Measurements from ENCODE around the gene PRRC2A.

DNA sequence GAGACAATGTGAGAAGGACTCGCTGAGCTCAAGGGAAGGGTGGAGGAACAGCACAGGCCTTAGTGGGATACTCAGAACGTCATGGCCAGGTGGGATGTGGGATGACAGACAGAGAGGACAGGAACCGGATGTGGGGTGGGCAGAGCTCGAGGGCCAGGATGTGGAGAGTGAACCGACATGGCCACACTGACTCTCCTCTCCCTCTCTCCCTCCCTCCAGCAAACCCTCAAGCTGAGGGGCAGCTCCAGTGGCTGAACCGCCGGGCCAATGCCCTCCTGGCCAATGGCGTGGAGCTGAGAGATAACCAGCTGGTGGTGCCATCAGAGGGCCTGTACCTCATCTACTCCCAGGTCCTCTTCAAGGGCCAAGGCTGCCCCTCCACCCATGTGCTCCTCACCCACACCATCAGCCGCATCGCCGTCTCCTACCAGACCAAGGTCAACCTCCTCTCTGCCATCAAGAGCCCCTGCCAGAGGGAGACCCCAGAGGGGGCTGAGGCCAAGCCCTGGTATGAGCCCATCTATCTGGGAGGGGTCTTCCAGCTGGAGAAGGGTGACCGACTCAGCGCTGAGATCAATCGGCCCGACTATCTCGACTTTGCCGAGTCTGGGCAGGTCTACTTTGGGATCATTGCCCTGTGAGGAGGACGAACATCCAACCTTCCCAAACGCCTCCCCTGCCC, 43.5 kb upstream of the PRRC2A start:
- TF ChIP-seq, protein P1, sequence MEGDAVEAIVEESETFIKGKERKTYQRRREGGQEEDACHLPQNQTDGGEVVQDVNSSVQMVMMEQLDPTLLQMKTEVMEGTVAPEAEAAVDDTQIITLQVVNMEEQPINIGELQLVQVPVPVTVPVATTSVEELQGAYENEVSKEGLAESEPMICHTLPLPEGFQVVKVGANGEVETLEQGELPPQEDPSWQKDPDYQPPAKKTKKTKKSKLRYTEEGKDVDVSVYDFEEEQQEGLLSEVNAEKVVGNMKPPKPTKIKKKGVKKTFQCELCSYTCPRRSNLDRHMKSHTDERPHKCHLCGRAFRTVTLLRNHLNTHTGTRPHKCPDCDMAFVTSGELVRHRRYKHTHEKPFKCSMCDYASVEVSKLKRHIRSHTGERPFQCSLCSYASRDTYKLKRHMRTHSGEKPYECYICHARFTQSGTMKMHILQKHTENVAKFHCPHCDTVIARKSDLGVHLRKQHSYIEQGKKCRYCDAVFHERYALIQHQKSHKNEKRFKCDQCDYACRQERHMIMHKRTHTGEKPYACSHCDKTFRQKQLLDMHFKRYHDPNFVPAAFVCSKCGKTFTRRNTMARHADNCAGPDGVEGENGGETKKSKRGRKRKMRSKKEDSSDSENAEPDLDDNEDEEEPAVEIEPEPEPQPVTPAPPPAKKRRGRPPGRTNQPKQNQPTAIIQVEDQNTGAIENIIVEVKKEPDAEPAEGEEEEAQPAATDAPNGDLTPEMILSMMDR (IDR thresholded peaks at IDR 0.05 in 8 of 11, conservative IDR thresholded peaks at IDR 0.05 in 3 of 11), result no peak
- TF ChIP-seq POLR2AphosphoS5 (IDR thresholded peaks at IDR 0.05) (peak; percentile 61 to 80 (median 72)), POLR2A (IDR thresholded peaks at IDR 0.05) (no peak)
